HG03521 (cell line): Measurements from ENCODE around the gene GDF2.

Experiments
- ATAC-seq: cut with Tn5 transposase; IDR thresholded peaks from one replicate; pipeline ENCODE4 v1.9.1; 2021; ENCODE audit warnings: mild to moderate bottlenecking, moderate library complexity; ENCODE audit not compliant: unreplicated experiment

GDF2 gene

DNA sequence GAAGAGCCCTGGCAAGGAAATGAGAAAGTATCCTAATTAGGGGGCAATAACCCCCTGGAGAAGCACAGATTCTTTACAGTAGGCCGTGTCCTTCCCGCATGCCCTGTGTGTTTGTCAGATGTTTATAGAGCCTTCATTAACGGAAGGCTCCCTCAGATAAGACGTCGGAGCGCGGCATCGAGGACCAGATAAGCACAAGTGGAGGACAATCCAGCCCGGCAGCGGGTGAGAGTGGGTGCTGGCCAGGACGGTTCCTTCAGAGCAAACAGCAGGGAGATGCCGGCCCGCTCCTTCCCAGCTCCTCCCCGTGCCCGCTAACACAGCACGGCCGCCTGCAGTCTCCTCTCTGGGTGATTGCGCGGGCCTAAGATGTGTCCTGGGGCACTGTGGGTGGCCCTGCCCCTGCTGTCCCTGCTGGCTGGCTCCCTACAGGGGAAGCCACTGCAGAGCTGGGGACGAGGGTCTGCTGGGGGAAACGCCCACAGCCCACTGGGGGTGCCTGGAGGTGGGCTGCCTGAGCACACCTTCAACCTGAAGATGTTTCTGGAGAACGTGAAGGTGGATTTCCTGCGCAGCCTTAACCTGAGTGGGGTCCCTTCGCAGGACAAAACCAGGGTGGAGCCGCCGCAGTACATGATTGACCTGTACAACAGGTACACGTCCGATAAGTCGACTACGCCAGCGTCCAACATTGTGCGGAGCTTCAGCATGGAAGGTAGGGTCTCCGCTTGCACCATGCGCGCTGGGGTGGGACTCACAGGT lies at the start of gene GDF2:
Gene GDF2, plus strand, starts transcription at position 155 of the 762 bp plus-strand sequence. Its CDS starts 215 bp downstream, at position 370.
- ATAC-seq: no peak

DNA sequence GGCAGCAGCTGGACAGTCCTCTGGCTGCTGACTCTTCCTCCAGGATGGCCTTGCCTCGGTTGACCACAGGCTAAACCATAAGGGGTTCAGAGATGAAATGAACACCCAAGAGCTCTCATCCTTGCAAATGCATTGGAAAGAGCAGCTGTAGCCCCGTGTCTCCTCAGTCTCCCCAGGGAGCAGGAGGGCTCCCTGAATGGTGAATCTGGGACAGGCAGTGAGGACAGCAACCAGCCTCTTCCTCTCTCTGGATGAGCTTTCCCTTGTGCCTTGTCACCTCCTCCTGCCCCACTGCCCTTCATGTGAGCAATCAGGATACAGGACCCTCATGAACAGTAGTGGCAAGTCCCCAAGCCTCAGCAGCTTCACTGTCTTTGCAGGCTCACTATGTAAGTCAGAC lies 46.2 kb upstream of the GDF2 start:
- ATAC-seq: no peak

DNA sequence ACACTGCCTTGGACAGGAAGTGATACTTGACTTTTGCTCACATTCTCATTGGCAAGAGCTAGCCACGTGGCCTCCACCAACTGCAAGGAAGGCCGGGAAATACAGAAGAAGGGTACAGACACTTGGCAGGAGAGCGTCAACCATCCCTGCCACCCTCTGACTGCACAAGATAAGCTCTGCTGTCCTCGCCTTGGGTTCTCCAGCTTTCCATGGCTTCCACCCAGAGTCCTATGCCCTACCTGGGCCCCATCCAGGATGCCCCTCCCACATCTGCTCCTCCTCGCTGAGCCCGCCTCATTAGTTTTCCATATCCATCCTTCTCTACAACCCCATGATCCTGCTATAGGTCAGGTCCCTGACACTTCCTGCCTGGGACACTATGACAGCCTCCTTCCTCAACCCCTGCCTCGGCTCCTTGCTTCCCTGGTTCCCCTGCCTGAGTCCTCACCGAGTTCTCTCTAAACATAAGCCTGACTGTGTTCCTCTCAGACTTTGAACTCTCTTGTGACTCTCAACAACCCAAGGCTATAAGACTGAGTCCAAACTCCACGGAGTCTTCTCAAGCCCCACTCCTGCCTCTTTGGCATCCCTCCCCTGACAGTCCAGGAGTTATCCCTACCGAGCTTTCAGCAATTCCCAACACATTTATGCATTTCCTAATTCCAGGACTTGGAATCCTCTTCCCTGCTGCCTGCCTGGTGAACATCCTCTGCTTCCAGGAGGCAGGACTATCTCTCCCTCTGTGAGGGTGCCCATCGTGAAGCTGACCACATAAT lies 45.5 kb upstream of the GDF2 start:
- no peak for ATAC-seq

DNA sequence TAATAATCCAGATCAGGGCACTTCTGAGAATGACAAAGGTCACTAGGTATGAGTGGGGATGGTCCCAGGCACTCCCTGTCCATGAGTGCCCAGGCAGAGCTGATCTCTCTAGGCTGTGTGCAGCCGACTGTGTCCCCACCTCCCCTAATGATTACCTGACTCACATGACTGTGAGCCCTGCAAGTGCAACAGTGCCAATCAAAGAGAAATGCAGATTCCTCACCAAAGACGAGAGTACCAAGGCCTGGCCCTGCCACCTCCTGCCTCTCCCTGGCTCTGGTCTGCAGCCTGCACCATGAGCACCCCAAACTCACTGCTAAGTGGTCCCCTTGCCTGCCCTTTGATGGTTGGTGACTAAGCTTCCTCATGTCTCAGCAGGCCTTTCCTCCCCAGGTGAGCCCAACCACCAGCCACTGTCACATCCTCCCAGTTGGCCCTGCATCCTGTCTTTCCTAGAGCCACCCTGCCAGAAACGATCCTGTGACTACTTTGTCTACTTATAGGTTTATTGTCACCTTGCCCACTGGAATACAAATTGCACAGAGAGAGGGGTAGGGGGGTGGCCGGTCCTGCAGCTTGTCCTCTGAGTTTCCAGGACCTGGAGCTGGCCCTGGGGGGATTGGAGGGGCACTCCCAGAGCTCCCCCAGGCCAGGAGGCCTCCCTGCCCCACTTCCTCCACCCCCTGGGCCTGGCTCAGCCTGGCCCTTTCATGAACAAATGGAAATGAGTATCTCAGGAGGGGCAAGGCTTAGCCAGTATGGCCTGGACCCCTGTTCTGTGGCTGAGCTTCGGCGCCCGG lies 44.7 kb upstream of the GDF2 start:
- ATAC-seq: no peak

DNA sequence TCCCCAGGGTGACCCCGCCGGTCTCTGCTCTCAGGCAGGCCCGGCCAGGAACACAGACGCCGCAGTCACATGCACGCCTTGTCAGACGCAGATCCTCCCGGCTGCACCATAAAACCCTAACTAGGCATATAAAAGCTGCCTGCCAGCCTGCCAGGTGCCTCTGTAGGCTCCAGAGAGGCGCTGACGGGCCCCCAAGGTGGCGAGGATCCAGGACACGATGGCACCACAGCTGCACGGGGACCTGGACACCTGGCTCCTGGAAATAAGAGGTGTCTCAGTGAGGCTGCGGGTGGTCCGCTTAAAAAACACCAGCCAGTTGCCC lies 44.1 kb upstream of the GDF2 start:
- ATAC-seq: no peak

DNA sequence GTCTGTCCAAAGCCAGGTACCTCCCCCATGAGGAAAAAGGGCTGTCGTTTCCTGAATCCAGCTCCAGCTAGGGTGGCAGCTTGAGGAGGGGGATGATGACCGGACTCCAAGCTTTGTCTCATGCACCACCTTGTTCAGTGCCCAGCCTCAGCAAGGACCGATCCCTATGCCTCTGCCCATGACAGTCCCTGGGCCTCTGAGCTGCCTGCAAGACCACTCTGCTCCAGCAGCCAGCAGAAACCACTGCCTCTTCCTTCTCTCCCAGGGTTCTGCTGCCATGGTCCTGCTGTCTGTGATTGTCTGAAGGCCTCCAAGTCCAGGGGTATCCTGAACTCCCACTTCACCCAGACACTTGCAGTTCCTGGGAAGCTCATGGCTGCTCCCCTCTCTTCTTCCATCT lies 43.5 kb upstream of the GDF2 start:
- ATAC-seq: no peak

DNA sequence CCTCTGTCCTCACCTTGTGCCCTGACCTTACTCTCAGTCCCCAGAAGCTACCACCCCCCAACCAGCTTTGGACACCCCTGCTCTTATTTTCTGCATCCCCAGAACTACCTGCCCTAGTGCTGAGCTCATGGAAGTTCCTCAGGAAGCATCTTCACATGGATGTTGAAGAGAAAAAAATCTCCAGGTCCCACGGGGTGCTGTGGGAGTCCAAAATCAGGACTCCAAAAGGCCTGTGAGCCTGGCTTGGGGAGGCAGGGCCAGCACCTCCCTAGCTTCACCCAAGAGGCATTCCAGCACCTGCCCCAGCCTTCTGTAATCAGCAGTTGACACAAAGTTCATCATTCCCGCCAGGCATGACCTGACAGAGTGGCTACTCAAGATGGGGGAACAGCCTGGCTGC lies 43.0 kb upstream of the GDF2 start:
- ATAC-seq: no peak

DNA sequence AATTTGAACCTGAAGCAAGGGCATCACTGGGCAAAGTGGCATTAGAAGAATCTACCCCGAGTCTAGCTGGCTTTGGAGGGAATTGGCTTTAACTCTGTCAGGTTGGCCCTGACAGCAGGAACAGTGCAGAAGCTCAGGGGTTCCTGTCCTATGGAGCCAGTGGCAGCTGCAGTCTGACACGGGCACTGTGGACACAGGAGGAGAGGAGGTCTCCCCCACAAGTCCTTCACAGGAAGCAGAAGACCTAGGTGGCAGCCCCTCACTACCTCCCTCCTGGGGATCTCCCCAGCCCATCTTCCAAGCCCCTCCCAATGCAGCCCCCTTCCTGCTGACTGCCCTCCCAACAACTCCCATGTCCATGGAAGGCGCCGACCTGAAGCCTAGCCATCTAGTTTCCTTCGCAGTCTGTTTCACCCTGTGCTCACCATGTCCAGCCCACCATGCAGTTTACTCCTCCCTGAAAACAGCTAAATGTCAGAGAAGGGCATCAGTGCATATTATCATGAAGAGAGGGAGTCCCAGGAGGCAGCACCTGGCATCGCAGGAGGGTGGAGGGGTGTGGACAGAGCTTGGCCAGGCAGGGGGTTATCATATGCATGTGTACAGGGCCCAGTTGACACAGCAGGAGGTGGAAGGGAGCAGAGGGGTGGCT lies 40.1 kb upstream of the GDF2 start:
- no peak for ATAC-seq

DNA sequence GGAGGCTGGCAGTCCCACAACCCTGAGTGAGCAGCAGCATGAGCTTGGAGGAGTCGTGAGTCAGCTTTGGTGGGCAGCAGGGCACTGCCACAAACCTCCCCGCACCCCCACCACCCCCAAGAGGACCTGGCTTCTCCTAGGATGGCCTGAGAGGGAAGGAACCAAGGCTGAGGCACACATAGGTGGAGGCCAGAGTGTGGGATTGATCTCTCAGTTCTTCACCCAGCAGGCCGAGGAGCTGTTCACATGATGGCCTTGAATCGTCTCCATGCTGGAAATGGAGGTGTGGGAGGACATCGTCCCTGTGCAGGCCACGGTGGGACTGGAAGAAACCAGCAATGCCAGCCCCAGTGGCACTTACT lies 39.6 kb upstream of the GDF2 start:
- no peak for ATAC-seq

DNA sequence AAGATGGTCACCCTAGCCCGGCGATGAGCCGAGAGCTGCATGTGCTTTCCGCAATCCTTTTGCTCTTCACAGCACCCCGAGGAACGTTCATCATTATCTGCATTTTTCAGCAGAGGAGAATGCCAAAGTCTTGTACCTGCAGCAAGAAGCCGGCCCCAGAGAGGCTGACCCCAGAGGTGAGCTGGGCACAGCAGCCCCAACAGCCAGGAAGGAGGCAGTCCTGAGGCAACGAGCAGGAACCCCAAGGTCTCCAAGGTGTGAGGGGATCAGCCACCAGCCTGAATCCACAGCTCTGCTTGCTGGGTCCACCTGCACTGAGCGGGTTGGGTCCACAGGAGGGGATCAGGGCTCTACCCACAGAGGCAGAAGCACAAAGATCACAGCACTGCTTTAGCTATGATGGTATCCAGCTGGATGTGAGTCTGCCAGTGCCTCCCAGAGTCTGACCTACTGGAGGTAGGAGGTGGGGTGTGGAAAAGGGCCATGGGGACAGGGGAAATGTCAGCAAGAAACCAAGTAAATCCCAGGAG lies 39.1 kb upstream of the GDF2 start:
- no peak for ATAC-seq

DNA sequence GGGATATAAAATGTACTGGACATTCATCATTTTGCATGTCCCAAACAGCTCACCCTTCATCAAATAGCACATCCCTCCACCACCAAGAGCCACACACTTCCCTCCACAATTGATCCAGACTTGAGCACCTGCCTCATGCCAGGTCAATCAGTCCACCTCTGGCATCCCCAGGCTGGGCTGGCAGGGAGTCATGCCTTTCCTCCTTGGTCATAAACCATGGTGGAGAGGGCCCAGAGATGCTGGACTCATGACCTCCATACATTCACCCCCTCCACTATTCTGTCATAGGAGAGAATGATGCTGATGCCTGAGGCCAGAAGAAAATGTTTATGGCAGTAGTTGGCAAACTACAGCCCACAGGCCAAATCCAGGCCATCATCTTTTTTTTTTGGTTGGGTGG lies 38.4 kb upstream of the GDF2 start:
- ATAC-seq: no peak

DNA sequence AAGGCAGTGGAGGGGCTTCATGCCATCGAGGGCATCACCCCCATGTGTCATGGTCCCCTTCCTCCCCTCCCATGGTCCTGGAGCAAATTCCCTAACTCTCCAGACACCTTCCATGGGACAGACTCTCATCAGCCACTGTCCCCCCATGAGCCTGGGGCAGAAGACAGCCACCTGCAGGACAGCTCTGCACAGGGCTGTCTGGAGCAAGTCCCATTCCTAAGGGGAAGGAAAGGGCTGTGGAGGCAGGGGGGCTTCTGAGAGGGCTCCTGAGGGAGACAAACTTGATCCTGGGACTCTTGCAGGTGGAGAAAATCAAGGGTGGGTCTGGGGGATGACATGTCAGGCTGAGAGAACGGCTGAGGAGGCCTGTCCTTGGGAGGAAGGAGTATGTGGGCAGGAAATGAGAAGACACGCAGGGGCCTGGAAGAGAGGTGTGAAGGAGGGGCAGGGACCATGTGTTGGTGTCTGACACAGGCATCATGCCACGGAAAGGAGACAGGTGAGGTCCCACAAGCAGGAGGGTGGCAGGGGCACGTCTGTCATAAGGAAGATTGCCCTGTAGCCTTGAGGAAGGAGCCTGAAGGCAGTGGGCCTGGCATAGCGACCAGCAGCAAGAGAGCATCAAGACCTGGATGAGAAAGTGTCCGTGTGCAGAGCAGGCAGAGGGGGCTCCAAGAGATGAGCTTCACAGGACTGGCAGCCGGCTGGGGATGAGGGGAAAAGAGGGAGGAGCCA lies 36.7 kb upstream of the GDF2 start:
- no peak for ATAC-seq

DNA sequence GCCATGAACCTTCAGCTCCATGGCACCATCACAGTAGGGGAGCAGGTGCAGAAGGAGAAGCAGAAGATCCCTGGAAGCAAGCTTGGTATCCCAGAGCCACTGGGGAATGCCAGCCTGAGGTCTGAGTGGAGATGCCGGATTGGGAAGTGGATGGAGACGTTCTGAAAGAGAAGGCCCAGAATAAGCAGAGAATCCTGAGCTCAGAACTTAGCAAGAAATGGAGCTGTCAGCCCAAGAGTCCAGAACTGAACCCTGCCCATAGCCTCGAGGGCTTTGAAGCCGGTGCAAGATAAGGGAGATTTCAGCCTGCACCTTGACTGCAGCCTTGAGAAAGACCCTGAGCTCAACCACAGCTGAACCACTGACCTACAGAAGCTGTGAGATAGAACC lies 36.1 kb upstream of the GDF2 start:
- no peak for ATAC-seq

DNA sequence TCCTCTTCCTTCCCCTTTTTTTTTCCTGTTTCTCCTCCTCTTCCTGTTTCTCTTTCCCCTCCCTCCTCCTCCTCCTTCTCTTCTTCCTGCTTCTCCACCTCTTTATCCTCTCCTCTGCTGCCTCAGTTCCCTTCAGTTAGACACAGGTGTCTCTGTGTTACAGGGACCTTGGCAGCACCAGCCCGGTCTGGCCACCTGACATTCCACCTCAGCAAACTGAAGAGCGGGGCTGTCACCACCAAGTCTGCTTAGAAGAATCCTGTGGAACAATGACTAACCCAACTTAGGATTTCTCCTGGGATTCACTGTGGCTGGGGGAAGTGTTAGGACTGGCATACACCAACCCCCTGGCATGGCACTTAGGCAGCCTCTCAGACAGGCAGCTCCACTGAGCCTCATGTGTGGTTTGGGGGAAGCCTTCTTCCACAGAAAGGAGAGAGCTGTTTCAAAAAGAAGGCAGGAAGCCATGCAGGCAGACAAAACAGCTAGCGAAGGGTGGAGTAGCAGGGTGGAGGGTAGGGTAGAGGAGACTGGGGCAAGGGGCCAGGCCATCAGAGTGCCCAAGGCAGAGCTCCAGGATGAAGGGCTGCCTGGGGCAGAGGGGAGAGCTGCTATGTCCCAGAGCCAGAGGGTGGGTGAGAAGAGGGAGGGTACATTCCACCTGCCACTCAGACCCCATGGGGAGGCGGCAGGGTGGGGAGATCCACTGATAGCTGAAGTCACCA lies 35.5 kb upstream of the GDF2 start:
- no peak for ATAC-seq

DNA sequence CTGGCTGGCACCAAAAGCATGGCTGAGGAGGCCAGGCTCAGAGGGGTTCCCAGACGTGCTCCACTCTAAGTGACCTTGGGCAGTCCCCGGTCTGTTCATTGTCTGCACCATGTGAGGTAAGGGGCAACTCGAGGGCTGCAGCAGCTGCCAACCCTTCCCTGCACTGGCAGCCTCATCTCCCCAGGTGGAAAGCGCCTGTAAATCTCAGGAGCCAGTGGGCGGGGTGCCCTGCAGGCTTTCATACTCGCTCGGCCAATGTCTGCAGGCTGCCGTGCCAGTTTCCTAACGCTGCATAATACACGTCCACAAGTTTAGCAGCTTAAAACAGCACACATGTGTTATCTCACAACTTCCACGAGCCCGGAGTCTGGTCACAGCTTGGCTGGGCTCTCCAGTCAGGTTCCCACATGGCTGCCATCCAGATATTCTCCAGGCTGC lies 34.9 kb upstream of the GDF2 start:
- ATAC-seq: no peak

DNA sequence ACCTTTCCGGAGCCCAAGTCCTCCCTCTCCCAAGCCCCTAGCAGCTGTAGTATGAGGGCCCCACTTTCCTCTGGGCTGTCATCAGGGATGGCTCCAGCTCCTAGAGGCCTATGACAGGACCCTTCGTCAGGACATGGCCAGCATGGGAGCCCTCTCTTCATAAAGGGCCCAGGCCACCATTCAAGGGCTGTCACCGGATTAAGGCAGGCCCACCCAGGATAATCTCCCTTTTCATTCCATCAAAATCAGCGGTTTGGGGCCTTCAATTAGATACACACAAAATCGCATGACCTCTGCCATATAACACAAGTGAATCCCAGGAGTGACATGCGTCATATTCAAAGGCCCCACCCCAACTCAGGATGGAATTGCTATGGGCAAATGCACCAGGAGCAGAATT lies 34.4 kb upstream of the GDF2 start:
- no peak for ATAC-seq

DNA sequence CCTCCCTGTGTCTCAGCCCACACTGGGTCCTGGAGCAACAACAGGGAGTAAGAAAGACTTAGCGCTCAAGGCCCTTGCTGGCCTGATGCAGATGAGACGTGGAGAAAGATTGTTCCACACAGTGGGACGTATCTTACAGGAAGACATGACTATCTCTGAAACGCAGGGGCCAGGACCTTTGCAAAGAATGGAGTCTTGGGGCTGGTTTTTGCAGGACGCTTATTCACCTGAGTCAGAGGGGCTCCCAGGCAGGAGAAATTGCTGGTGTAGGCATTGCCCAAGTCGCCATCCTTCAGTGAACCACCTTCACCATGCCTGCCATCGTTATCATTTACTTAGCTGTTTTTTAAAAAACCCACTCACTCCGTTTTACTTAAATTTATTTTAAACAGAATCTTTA lies 34.0 kb upstream of the GDF2 start:
- no peak for ATAC-seq

DNA sequence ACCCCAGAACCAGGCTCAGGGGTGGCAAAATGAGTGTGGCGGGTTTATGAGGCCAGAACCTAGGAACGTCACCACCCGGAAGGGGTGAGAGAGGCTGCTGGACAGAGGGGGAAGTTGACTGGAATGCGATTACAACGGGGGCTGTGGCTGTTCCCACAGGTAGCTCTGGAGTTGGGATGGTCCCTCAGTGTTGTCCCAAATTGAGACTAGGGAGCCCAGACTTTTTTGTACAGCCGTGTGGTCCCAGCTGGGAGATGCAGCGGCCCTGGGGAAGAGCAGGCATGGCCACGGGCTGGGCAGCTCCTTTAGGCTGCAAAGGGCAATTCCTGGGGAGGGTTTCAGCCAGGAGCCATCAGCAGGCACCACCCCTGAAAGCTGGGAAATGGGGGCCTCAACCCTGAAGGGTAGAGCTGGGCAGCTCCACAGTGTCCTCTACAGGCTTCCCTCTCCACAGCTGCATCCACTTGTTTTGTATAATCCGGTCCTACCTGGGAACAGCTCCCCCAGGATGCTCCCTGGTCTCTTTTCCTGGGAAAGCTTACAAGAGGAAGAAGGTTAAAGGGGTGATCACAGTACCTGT lies 33.2 kb upstream of the GDF2 start:
- ATAC-seq: no peak

DNA sequence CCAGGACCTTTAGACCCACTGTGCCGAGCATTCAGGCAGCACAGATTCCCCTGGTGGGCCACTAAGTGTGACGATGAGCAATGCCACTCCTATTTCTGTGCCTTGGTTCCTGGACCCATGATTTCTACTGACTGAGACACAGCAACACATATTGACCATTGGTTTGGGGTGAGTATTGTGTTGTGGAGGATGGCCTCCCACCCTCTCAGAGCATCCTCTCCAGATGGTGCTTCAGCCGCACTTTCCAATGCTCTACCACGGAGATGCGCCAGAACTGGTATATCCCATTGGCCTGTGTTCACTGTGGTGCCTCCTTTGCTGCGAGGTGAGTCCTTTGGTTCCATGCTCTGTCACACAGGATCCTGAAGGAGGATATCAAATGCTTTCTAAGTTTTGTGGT lies 32.3 kb upstream of the GDF2 start:
- no peak for ATAC-seq
